Type B pancreatic cell (in vitro differentiated cells): ENCODE data around the gene SFT2D1. TPM values are rescaled to one million over a fixed set of nuclear protein-coding genes. Genes with fewer than 3 reads are reported as not detected.
A peak's percentile ranks its signal among the peaks of the same experiment; 100 is the strongest.

ENCODE experiments used
- DNase-seq: peaks from one replicate; pipeline ENCODE4 v3.0.0; 2021; ENCODE audit warnings: mixed read lengths; ENCODE audit not compliant: unreplicated experiment; ENCODE audit errors: extremely low spot score
- H3K27ac Mint-ChIP-seq: 2 replicates; pipeline ENCODE4 v1.8.0; 2021; ENCODE audit warnings: mild to moderate bottlenecking, mixed read lengths
- H3K27me3 Mint-ChIP-seq: 2 replicates; pipeline ENCODE4 v1.8.0; 2021; ENCODE audit warnings: mixed read lengths
- H3K36me3 Mint-ChIP-seq: 2 replicates; pipeline ENCODE4 v1.8.0; 2021; ENCODE audit warnings: mixed read lengths
- H3K4me1 Mint-ChIP-seq: one replicate; pipeline ENCODE4 v1.8.0; 2021; ENCODE audit warnings: mixed read lengths; ENCODE audit not compliant: unreplicated experiment
- H3K4me3 Mint-ChIP-seq: 2 replicates; pipeline ENCODE4 v1.8.0; 2021; ENCODE audit warnings: mild to moderate bottlenecking, mixed read lengths
- H3K9me3 Mint-ChIP-seq: 2 replicates; pipeline ENCODE4 v1.8.0; 2021; ENCODE audit warnings: mixed read lengths
- total RNA-seq: library from RNA; stranded (reverse); gene quantifications from 2 replicates; pipeline ENCODE4 v1.2.1, GENCODE V29; 2021; ENCODE audit warnings: low replicate concordance
- TF ChIP-seq, protein P1 (sequence below): fragments of 200-600 bp; sonication (generic); conservative IDR thresholded peaks from 2 replicates; pipeline ENCODE4 v1.5.0; 2021; ENCODE audit warnings: antibody characterized with exemption, mild to moderate bottlenecking

The SFT2D1 gene
- total RNA-seq, 1 donor from 2014 or later: 29.5 TPM

GRCh38 chr6:166338854-166339253, 3.5 kb downstream of the SFT2D1 start:
- Mint-ChIP-seq H3K4me3 (no peak overlapping the region), H3K27ac (no peak overlapping the region), H3K9me3 (no peaks in the 10 kb centered on the region), H3K4me1 (peaks cover 7% of the 10 kb centered on the region), H3K36me3 (peaks cover 13% of the 10 kb centered on the region), H3K27me3 (no peaks in the 10 kb centered on the region)
- no peak for DNase-seq
- TF ChIP-seq, protein P1, sequence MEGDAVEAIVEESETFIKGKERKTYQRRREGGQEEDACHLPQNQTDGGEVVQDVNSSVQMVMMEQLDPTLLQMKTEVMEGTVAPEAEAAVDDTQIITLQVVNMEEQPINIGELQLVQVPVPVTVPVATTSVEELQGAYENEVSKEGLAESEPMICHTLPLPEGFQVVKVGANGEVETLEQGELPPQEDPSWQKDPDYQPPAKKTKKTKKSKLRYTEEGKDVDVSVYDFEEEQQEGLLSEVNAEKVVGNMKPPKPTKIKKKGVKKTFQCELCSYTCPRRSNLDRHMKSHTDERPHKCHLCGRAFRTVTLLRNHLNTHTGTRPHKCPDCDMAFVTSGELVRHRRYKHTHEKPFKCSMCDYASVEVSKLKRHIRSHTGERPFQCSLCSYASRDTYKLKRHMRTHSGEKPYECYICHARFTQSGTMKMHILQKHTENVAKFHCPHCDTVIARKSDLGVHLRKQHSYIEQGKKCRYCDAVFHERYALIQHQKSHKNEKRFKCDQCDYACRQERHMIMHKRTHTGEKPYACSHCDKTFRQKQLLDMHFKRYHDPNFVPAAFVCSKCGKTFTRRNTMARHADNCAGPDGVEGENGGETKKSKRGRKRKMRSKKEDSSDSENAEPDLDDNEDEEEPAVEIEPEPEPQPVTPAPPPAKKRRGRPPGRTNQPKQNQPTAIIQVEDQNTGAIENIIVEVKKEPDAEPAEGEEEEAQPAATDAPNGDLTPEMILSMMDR: no peak

- no peak for DNase-seq
- Mint-ChIP-seq H3K4me3 (no peak overlapping the region), H3K27ac (no peak overlapping the region), H3K36me3 (peaks cover 18% of the 10 kb centered on the region), H3K9me3 (no peaks in the 10 kb centered on the region), H3K4me1 (peaks cover 13% of the 10 kb centered on the region), H3K27me3 (no peaks in the 10 kb centered on the region)
- TF ChIP-seq, protein P1: no peak
These were observed 5.5 kb downstream of the SFT2D1 start for GRCh38 chr6:166336847-166337246.

- Mint-ChIP-seq H3K27me3 (no peaks in the 10 kb centered on the region), H3K9me3 (no peaks in the 10 kb centered on the region), H3K36me3 (peaks cover 18% of the 10 kb centered on the region), H3K4me1 (peaks cover 16% of the 10 kb centered on the region), H3K27ac (no peak overlapping the region), H3K4me3 (no peak overlapping the region)
- DNase-seq: no peak
- TF ChIP-seq, protein P1: no peak
These were observed 6.7 kb downstream of the SFT2D1 start for GRCh38 chr6:166335378-166336302.

- DNase-seq: no peak
- H3K27me3 Mint-ChIP-seq: no peaks in the 10 kb centered on the region
- TF ChIP-seq, protein P1: no peak
- H3K4me1 Mint-ChIP-seq: peaks cover 18% of the 10 kb centered on the region
- no peaks in the 10 kb centered on the region for H3K9me3 Mint-ChIP-seq
- H3K4me3 Mint-ChIP-seq: no peak overlapping the region
- H3K27ac Mint-ChIP-seq: no peak overlapping the region
- H3K36me3 Mint-ChIP-seq: peaks cover 18% of the 10 kb centered on the region
These were observed 7.5 kb downstream of the SFT2D1 start for GRCh38 chr6:166334878-166335277.

DNA sequence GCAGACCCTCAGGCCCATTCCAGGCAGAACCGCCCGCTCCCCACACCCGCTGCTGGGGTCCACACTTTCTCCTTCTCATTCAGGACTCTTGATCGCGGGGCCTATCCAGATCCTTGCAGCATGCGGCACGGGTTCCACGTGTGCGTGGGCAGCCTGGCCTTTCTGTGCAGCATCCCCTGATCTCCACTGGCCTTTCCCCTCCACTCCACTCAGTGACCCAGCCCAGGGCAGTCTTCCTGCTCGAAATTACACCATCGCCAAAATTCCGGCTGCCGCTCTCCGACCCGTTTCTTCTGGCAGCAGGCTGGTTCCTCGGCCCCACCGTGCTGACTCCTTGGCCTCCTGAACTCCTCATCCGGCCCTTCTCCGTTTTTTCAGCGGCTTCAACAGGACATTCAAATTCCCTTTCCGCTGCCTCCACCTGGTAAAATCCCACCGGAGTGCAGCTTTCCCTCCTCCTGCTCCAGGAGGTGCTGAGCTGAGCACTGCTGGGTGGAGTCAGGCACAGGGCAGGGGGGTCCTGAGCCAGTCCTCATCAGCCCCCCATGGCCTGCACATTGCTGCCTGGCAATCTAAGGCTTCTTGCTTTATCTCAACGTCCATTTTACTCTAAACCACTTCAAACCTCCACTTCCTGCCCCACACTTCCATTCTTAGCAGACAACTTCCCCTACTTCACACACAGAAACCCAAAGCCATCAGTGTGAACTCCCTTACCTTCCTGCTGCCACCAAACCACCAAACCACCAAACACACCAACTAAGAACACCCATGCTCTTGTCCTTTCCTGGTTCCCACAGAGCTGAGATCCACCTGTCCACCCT, 9.0 kb downstream of the SFT2D1 start:
- H3K36me3 Mint-ChIP-seq: peaks cover 17% of the 10 kb centered on the region
- no peak overlapping the region for H3K4me3 Mint-ChIP-seq
- H3K27ac Mint-ChIP-seq: peak overlapping the region; percentile 71
- no peaks in the 10 kb centered on the region for H3K27me3 Mint-ChIP-seq
- DNase-seq: no peak
- TF ChIP-seq, protein P1: no peak
- peaks cover 18% of the 10 kb centered on the region for H3K4me1 Mint-ChIP-seq
- H3K9me3 Mint-ChIP-seq: no peaks in the 10 kb centered on the region
